PC-3 (cell line): ENCODE data around the gene RMC1. TPM values are rescaled to one million over a fixed set of nuclear protein-coding genes. Genes with fewer than 3 reads are reported as not detected.

Experiments used
- ATAC-seq: fragments of 200-7000 bp; cut with Tn5 transposase; 2 replicates; pipeline ENCODE4 v1.9.1; 2020; ENCODE audit warnings: mild to moderate bottlenecking, moderate library complexity
- BruUV-seq: library from RNA; stranded (reverse); fragments of 400-500 nt; replicated peaks from 2 replicates; lab custom pipeline; 2021; lab: Mats Ljungman, UMichigan
- CTCF ChIA-PET: fragments of 300-600 bp; sonication (Branson Sonifier 250); formaldehyde crosslinking; loops from one replicate; lab custom pipeline; 2022; ENCODE audit warnings: antibody characterized with exemption; lab: Charles Lee
- POLR2A ChIA-PET: fragments of 300-600 bp; sonication (Branson Sonifier 250); formaldehyde crosslinking; loops from one replicate; lab custom pipeline; 2022; ENCODE audit warnings: antibody characterized with exemption; ENCODE audit not compliant: unreplicated experiment; lab: Charles Lee
- DNase-seq: peaks from one replicate; pipeline ENCODE4 v3.0.0-alpha.2; 2015
- H2AFZ ChIP-seq: fragments of 300-600 bp; sonication (generic); 2 replicates; pipeline ENCODE4 v1.6.0; 2016; ENCODE audit warnings: antibody characterized with exemption, low read length
- H3F3A ChIP-seq: fragments of 300-600 bp; sonication (generic); one replicate; pipeline ENCODE4 v1.6.0; 2017; ENCODE audit warnings: antibody characterized with exemption, low read length, control low read depth, mild to moderate bottlenecking; ENCODE audit not compliant: unreplicated experiment
- H3K27ac ChIP-seq: fragments of 300-600 bp; sonication (generic); 2 replicates; pipeline ENCODE4 v1.5.1; 2016; ENCODE audit warnings: mild to moderate bottlenecking, low read length
- H3K27me3 ChIP-seq: fragments of 300-600 bp; sonication (generic); 2 replicates; pipeline ENCODE4 v1.6.1; 2016; ENCODE audit warnings: low read length, mixed read lengths
- H3K36me3 ChIP-seq: fragments of 300-600 bp; sonication (generic); 2 replicates; pipeline ENCODE4 v1.6.1; 2016; ENCODE audit warnings: low read depth, mixed run types, low read length, mixed read lengths
- H3K4me1 ChIP-seq: fragments of 300-600 bp; sonication (generic); 2 replicates; pipeline ENCODE4 v1.5.1; 2016; ENCODE audit warnings: low read length; ENCODE audit not compliant: insufficient read depth
- H3K4me2 ChIP-seq: fragments of 300-600 bp; sonication (generic); 2 replicates; pipeline ENCODE4 v1.6.0; 2016; ENCODE audit warnings: low read length
- H3K4me3 ChIP-seq: fragments of 300-600 bp; sonication (generic); 2 replicates; pipeline ENCODE4 v1.5.1; 2016; ENCODE audit warnings: mild to moderate bottlenecking, low read length, mixed read lengths
- H3K79me2 ChIP-seq: fragments of 300-600 bp; sonication (generic); 2 replicates; pipeline ENCODE4 v1.6.1; 2017; ENCODE audit warnings: low read length, mixed read lengths
- H3K9ac ChIP-seq: fragments of 300-600 bp; sonication (generic); 2 replicates; pipeline ENCODE4 v1.6.0; 2016; ENCODE audit warnings: mild to moderate bottlenecking, low read length
- H3K9me2 ChIP-seq: fragments of 300-600 bp; sonication (generic); replicated peaks from 2 replicates; pipeline ENCODE4 v1.6.1; 2016; ENCODE audit warnings: mixed run types, low read length, mixed read lengths
- H3K9me3 ChIP-seq: fragments of 300-600 bp; sonication (generic); 2 replicates; pipeline ENCODE4 v1.6.1; 2016; ENCODE audit warnings: low read length, mixed read lengths
- H4K20me1 ChIP-seq: fragments of 300-600 bp; sonication (generic); 2 replicates; pipeline ENCODE4 v1.6.1; 2016; ENCODE audit warnings: low read length, mixed read lengths
- CTCF ChIP-seq: fragments of 300-600 bp; sonication (generic); conservative IDR thresholded peaks from 2 replicates; pipeline ENCODE4 v1.5.1; 2017; ENCODE audit warnings: antibody characterized with exemption, low read depth, mild to moderate bottlenecking, low read length
- EZH2 ChIP-seq: fragments of 300-600 bp; sonication (generic); IDR thresholded peaks from one replicate; pipeline ENCODE4 v1.6.1; 2017; ENCODE audit warnings: antibody characterized with exemption, mild to moderate bottlenecking, low read length; ENCODE audit not compliant: unreplicated experiment
- EZH2phosphoT487 ChIP-seq: fragments of 300-600 bp; sonication (generic); IDR thresholded peaks from 2 replicates; pipeline ENCODE4 v1.6.1; 2018; ENCODE audit warnings: mild to moderate bottlenecking, antibody characterized with exemption, low read length, borderline replicate concordance
- intact Hi-C: fragments of 100-400 bp; cut with micrococcal nuclease; formaldehyde crosslinking; loops from 2 replicates; pipeline ENCODE4 v1.9.0; 2023
- total RNA-seq: library from RNA; depleted of rRNA; stranded (reverse); fragments of >200 nt; gene quantifications from 2 replicates; pipeline ENCODE4 v1.2.3, GENCODE V29; 2014

The RMC1 gene
- total RNA-seq, 1 experiment from 2014 or later = 23.2 TPM

DNA sequence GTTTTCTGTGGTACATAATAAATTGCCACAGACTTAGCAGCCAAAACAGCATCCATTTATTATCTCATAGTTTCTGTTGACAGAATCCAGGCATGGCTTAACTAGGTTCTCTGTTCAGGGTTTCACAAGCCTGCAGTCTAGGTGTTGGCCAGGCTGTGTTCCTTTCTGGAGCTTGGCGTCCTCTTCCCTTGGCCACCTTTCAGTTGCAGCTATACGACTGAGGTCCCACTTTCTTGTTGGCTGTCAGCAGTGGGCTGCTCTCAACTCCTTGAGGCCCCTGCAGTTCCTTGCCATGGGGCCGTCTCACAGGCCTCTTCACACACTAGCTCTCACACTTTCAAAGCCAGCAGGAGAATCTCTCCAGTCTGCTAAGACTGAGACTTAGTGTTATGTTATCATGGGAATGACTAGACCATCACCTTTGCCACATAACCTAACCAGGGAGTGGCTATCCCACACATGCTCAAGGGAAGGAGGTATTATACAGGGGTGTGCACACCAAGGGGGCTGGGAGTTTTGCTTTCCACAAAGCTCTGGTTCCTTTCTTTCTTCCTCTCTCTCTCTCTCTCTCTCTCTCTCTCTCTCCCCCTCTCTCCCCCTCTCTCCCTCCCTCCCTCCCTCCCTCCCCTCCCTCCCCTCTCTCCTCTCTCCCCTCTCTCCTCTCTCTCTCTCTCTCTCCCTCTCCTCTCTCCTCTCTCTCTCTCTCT, 34.4 kb upstream of the RMC1 start:
- H3K4me1 ChIP-seq = no peaks in the 10 kb centered on the region
- no peak overlapping the region for H3K27ac ChIP-seq
- no peaks in the 10 kb centered on the region for H3K9me3 ChIP-seq
- TF ChIP-seq EZH2phosphoT487 (no peak), CTCF (no peak), EZH2 (no peak)
- H3K4me2 ChIP-seq = no peak overlapping the region
- no peak overlapping the region for H2AFZ ChIP-seq
- H3K27me3 ChIP-seq = no peaks in the 10 kb centered on the region
- H3K9me2 ChIP-seq = no peaks in the 10 kb centered on the region
- peaks cover 4% of the 10 kb centered on the region; the same call in 1 of the 2 replicates for H4K20me1 ChIP-seq
- intact Hi-C loops = no loop called here
- ChIA-PET POLR2A (no interaction called here), CTCF (no interaction called here)
- peak; percentile 33; the same call in 1 of the 2 replicates for ATAC-seq
- no peaks in the 10 kb centered on the region for H3K79me2 ChIP-seq
- no peak overlapping the region for H3K9ac ChIP-seq
- H3K36me3 ChIP-seq = peaks cover 73% of the 10 kb centered on the region
- H3F3A ChIP-seq = peaks cover 4% of the 10 kb centered on the region
- BruUV-seq = no TSS peak
- no peak overlapping the region for H3K4me3 ChIP-seq
- no peak for DNase-seq

DNA sequence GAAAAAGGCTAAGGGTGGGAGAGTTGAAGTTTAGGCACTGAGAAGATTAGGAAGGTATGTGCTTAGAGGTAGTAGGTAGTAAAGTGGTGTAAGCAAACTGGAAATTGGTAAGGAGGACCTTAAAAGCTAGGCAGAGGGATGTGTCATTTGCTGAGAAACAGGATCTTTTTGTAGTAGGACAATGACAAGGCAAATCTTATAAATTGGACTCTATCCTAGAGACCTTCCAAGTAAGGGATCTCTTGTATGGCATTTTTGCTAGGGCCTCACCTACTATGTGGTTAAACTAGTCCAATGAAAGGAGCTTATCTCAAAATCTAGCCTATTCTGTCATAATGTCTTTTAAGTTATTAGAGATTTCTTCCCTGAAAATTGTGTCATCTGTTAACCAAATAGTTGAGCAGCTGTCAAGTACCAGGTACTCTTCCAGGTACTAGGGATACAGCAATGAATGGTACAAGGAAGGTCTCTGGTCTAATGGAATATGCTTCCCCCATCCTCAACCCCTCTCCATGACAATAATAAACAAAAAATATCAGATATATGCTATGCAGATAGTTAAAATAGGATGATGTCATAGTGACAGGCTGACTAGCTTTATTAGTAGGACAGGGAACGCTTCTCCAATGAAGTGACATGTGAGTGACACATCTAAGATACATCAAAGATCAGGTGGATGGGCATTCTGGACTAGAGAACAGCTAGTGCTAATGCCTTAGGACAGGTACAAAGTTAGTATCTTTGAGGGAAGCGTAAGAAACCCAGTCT, 32.5 kb upstream of the RMC1 start:
- TF ChIP-seq EZH2phosphoT487 (no peak), EZH2 (no peak), CTCF (no peak)
- H3K9me2 ChIP-seq = no peaks in the 10 kb centered on the region
- H3K4me1 ChIP-seq = no peaks in the 10 kb centered on the region
- 0 out of 2 replicates have a peak, but pooled peaks cover 1% of the 10 kb centered on the region for H4K20me1 ChIP-seq
- no peaks in the 10 kb centered on the region for H3K79me2 ChIP-seq
- no peak overlapping the region for H3K4me2 ChIP-seq
- H2AFZ ChIP-seq = no peak overlapping the region
- H3K27me3 ChIP-seq = no peaks in the 10 kb centered on the region
- POLR2A ChIA-PET = interaction anchor here (0.7 kb wide), 1 partner anchor 761 kb away, joined by 4 read pairs; no protein-coding TSS in a partner anchor
- ATAC-seq (no peak), DNase-seq (no peak)
- CTCF ChIA-PET = no interaction called here
- H3F3A ChIP-seq = peaks cover 1% of the 10 kb centered on the region
- intact Hi-C loops = no loop called here
- H3K4me3 ChIP-seq = no peak overlapping the region
- peaks cover 72% of the 10 kb centered on the region for H3K36me3 ChIP-seq
- H3K27ac ChIP-seq = no peak overlapping the region
- no peaks in the 10 kb centered on the region for H3K9me3 ChIP-seq
- H3K9ac ChIP-seq = no peak overlapping the region
- BruUV-seq = no TSS peak

DNA sequence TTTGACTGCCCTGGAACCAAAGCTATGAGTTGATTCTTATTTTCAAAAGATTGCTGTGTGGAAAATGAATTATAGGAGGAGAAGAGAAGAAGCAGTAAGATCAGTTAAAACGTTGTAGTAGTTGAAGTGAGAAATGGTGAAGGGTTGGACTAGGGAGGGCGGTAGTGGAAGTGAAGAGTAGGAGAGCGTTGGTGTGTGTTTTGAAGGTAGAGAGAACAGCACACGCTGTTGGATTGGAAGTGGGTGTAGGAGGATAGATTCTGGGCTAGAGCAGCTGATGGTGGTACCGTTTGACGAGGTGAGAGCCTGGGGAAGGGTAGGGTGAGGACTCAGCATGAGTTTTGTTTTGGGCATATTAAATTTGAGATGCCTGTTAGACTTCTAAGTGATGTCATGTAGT, 31.8 kb upstream of the RMC1 start:
- Histone ChIP-seq H3K36me3 (peaks cover 72% of the 10 kb centered on the region), H3F3A (no peaks in the 10 kb centered on the region), H2AFZ (no peak overlapping the region), H3K79me2 (no peaks in the 10 kb centered on the region), H3K9me3 (no peaks in the 10 kb centered on the region), H4K20me1 (no peaks in the 10 kb centered on the region), H3K27ac (no peak overlapping the region), H3K4me2 (no peak overlapping the region), H3K9ac (no peak overlapping the region), H3K4me1 (no peaks in the 10 kb centered on the region), H3K4me3 (no peak overlapping the region), H3K9me2 (no peaks in the 10 kb centered on the region), H3K27me3 (no peaks in the 10 kb centered on the region)
- BruUV-seq = no TSS peak
- ATAC-seq (no peak), DNase-seq (no peak)
- POLR2A ChIA-PET = no interaction called here
- intact Hi-C loops = no loop called here
- TF ChIP-seq CTCF = no peak
- TF ChIP-seq EZH2phosphoT487 = no peak
- no peak for TF ChIP-seq EZH2
- CTCF ChIA-PET = no interaction called here
